ENCODE data around the gene BZW1.
"Not testable (repeated sequence)": the region's sequence is repeated elsewhere in the genome, so short reads cannot be mapped to it uniquely, and the experiment has no call there.

BZW1 gene

DNA sequence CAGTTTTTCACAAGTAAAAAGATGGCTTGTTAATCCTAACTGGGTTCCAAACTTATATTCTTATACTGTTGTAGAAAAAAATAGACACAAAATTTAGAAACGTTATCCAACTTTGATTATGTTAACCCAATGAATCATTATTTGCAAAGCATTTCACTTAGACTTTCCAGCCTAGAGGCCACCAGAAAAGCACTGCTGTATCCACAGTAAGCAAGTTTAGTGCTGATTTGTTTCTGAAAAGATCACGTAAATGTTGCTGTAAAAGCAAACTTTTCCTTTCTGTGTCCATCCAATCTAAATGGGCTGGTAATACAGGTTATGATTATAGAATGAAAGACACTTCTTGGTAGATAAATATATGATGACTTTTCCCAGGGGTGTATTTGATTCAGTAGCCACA lies 17.6 kb upstream of the BZW1 start:
- no peak for DNase-seq

DNA sequence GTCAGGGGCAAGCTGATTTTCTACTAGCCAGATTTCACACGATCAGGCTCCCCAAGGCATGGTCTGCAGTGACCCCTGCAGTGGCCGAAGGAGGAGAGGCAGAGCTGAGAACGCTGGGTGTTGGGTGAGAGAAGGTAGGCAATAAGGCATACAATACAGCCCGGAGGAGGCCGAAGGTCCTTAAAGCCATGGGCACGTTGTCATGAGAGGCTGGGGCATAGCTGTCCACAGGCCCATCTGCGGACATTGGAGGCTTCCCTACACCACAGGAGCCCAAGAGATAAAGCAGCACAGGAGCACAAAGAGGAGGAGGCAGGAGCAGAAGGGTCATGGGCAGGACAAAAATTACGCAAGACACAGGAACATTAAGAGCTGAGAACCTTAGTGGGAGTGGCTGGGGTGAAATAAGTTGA lies 16.7 kb upstream of the BZW1 start:
- DNase-seq: no peak

DNA sequence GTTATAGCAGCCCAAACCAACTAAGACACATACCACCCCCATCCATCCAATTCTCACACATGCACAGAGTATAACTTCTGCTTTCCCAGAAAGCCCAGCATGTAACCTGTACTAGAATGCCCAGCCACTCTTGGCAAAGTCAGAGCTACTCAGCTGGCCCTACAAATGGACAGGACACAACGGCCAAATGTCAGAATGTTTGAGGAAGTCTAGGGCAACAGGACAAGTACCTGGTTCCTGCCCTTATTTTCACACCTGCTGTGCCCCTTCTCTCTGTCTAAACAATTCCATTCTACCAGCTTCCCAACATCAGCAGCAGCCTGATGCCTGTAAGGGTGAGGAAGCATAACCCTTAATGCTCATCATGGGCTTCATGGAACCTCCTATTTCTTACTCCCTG lies 15.1 kb upstream of the BZW1 start:
- DNase-seq: no peak

DNA sequence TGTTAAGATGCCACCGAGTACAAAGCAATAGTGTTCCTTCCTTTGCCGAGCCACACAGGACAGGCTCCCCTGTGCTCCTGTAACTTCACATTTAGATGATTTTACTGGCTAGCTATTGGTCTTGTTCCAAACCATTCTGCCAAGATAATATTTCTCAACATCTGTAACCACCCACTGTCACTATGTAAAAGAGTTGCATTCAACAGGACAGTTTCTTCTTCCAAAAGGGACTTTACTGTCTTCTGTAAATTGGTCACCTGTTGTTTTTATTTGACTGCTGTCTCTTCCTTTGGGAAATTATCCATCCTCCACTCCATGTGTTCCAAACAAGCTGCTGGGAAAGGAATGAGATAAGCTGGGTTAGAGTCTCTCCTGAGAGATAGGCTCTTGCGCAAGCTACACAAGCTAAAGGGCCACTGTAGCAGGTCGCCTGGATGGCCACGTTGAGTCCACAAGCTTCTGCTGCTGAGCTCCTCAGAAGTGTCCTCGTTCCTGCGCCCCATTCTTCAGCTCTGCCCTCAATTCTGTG lies 14.4 kb upstream of the BZW1 start:
- no peak for DNase-seq

DNA sequence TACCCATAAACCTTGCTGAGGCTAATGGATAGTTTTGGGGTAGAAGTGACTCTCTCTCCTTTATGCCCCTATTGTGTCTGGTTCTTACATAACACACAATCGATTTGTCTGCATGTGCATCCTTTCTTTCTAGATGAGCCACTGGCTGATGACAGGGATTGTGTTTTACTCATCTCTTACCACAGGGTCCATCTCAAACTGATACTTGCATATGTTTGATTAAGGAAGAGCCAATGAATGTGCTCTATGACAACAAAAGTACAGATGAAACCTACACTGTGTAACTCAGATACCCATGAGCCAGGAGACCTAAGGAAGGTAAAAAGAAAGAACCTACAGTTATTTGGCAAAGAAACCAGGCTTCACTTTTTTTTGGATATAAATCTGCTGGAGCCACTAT lies 13.2 kb upstream of the BZW1 start:
- DNase-seq: no peak

DNA sequence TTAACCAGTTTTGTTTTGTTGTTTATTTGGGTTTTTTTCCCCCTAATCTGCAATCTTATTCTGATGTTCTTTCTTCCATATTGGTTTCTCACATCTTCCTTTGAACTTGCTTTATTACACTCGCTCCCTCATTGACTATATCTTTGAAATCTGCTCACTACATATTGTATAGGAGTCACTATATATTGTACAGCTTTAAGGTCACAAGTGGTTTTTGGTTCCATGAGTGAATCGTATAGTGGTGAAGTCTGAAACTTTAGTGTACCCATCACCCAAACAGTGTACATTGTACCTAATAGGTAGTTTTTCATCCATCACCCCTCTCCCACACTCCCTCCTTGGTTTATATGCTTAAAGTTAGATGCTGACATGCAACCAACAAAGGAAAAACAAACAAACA lies 11.3 kb upstream of the BZW1 start:
- DNase-seq: no peak

DNA sequence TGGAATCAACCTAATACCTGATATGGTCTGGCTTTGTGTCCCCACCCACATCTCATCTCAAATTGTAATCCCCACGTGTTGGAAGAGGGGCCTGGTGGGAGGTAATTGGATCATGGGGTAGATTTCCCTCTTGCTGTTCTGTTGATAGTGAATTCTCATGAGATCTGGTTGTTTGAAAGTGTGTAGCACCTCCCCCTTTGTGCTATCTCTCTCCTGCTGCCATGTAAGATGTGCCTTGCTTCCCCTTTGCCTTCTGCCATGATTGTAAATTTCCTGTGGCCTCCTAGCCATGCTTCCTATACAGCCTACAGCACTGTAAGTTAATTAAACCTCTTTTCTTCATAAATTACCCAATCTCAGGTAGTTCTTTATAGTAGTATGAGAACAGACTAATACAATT lies 10.3 kb upstream of the BZW1 start:
- DNase-seq: not testable (repeated sequence)

DNA sequence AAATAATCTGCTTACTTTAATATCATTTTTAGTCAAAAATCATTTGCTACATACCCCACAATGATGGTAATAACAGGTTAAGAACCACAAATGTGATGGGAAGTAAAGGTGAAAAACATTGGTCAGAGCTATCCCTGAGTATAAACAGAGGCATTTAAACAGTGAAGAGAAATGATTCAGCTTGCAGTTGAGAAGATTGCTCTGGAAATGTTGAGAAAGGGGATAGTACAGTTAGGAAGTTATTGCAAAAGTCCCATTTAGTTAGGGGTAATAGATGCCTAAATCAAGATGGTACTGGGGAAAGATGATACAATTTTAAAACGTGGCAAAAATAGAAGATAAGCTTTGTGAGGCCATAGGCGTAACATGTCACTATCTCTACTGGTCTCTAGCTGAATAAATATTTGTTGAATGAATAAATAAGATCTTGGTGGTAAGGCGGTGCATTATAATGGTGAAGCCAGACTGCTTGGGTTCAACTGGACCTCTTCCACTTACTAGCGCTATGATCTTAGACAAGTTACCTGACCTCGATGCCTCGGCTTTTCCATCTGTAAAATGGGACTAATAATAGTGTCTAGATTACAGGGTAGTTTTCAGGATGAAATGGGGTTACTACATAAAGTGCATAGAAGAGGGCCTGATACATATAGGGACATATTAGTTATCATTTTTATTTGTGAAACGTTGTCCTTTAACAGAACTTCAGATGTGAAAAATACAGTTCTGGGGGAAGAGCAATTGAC lies 2.0 kb upstream of the BZW1 start:
- no peak for DNase-seq

DNA sequence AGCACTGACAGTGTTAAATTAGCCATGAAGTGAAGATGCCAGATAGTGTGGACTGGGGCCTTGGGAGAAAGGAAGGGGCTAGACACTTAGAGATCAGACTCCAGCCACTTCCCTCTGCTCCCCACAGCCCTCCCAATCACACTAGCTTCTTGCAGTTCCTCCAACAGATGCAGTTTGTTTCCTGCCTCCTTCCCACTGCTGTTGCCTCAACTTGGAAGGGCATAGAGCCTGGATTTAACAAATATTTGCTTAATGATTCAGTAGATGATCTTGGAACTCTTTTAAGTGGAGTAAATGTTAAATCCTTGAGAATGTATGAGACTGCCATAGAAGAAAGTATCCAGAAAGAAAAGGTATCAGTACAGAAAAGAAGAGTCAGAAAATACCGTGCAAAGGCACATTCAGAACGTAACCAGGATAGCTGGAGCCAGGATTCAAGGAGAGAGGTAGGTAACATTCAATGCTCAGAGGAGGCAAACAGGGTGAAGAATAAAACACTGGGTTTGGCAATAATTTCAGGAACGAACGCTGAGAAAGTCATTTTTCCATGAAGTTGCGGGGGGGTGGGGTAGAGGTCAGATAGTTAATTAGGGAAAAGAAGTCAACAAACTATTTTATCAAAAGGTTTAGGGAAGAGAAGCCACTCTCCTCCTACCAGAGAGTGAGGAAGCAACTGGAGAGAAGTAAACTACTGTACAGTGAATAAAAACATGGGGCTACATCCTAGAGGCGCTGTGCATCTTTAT lies 1.3 kb upstream of the BZW1 start:
- DNase-seq: no peak

DNA sequence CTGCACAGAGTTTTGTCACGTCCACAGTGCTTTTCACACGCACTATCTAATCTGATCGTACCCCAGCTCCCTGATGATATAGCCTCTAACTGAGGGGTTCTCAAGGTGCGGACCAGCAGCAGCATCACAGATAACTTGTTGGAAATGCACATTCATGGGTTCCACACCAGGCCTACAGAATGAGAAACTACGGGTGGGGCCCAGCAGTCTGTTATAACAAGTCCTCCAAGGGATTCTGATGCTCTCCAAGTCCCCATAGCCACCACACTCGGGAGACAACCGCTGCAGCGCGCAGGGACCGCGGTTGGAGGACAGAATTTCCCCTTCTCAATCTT lies 745 bp upstream of the BZW1 start:
- DNase-seq: no peak

DNA sequence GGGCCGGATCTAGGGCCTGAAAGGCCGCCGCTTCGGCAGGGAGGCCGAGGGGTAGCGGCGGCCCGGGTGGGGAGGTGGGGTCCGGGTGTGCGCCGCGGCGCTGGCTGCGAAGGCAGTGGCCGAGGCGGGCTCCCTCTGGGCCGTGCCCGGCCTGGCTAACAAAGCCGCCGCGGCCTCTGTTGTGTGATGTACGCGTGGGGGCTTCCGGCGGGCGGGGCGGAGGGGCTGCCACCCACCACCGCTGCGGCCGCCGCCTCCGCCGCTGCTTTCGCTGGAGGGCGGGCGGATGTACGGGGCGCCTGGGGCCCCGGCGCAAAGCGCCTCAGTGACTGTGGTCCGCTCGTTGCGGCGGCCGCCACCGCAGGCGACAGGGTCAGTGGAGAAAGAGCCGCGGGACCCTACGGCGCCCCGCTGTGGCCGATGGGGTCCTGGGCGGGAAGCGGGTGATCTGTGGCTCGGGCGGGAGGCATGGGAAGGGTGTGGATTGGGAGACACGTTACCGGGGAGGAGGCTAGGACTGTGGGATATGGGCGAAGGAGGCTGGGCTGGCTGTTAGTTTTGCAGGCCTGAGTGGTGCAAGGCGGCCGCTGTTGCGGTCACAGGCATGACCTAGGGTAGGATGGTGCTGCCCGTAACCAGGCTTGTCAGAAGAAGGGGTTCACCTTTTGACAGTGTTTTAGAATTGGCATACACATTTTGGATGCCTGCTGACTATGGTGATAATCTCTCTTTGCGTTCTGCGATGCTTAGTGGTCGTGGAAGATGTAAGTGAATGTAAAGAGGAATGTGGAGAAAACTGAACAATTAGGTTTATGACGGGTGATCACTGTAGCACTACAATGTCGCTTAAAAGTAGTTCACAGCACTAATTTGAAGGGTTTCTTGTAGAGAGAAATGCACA lies 662 bp downstream of the BZW1 start:
- DNase-seq: no peak

DNA sequence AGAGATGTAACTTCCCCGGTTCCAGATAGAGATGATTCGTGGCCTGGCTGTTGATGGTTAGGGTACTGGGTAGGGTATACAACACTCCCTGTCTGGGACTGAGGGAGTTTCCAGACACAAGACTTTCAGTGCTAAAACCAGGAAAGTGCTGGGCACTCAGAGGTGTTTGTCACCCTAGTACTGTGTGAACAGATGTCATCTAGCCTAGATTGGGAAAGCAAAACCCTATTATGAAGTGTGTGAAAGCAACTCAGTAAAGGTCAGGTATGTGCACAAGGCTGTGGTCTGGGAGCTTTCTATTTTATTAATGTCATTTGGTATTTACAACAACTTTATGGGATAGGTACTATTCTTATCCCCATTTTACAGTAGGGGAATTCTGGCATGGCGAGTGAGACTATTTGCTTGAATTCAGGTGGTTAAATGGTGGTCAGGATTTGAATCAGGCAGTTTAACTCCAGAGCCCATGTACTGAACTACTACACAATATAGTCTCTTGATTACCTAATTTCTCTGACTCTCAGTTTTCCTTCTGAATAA lies 2.6 kb downstream of the BZW1 start:
- DNase-seq: no peak

DNA sequence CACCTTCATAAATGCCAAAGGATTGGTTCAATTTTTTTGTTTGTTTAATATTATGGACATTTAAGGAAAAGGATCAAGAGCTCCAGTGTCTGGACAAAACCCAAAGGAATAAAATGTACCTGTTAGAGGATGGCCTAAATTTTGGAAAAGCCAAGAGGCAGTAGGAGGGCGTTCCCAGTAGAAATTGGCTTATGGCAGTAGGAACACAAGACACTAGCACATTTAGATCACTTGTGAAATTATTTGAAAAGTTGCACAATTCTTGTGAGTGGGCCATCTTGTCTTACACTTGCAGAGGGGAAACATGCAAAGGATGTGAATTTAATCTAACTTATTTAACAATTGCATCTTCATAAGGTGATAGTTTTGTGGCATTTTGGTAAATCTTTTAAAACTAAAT lies 3.2 kb downstream of the BZW1 start:
- no peak for DNase-seq

DNA sequence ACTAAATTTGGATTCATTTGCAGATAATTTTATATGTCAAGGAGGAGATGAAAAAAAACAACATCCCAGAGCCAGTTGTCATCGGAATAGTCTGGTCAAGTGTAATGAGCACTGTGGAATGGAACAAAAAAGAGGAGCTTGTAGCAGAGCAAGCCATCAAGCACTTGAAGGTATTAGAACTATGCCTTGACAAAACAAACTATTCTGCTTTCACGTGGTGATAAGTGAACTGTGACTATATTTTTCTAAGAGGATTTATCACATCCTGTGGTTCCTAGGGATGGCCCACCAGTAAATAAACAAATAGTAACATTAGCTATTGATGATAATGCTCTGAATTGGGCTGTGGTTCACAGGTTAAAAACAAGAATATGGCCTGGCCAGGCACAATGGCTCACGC lies 7.0 kb downstream of the BZW1 start:
- not testable (repeated sequence) for DNase-seq

DNA sequence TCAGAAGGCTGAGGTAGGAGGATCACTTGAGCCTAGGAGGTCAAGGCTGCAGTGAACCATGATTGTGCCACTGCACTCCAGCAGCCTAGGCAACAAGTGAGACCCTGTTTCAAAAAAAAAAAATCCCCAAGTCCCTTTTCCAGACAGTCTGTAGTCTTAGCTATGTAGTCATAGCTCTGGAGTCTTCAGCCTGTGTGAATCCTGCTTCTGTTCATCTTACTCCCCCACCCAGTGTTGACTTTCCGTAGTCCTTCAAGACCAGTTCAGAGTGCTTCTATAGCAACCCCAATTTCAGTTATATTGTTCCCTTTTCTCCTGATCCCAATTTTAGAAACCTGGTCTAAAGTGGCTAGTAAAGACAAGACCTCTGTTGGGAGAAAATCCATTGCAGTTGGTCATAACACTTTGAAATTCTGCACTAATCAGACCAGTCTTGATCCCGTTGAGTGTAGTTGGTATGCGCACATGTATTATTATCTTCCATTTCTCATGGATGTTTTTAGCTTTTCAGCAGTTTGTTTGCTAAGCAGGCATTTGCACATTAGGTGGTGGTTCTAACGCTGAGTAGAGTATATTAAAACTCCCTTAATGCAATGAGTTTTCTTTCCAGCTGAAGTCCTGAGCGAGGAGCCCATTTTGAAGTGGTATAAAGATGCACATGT lies 9.0 kb downstream of the BZW1 start:
- no peak for DNase-seq

DNA sequence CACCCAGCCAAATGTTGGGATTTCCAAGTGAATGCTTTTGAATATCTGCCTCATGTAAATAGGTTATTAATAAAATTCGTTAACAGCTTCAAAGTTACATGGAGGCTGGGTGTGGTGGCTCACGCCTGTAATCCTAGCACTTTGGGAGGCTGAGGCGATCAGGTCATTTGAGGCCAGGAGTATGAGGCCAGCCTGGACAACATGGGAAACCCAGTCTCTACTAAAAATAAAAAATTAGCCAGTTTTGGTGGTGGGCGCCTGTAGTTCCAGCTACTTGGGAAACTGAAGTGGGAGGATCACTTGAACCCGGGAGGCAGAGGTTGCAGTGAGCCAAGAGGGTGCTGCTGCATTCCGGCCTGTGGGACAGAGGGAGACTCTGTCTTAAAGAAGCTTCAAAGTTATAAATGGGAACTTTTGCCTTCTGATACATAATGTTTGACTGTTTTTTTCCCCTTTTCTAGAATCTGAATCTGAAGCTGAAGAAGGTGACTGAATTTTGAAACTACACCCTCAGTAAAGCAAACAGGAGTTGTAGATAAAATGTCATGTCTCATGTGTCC lies 10.1 kb downstream of the BZW1 start:
- no peak for DNase-seq

DNA sequence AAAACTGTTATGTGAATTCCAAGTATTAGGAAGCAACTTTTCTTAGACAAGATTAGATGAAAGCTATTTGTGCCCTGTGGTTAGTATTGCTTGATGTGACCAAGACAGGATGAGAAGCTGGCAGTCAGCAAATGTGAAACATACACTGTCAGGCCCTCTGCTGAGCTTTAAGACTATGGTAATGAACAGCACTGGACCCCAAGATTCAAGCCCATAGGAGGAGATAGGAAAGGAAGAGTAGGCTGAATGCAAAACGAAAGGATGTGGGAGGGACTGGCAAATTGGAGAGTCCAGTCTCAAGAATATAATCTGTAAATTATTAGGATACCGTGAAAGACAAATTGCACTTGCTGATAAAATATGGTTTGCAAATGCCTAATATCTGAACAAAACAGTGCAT lies 16.4 kb downstream of the BZW1 start:
- no peak for DNase-seq

DNA sequence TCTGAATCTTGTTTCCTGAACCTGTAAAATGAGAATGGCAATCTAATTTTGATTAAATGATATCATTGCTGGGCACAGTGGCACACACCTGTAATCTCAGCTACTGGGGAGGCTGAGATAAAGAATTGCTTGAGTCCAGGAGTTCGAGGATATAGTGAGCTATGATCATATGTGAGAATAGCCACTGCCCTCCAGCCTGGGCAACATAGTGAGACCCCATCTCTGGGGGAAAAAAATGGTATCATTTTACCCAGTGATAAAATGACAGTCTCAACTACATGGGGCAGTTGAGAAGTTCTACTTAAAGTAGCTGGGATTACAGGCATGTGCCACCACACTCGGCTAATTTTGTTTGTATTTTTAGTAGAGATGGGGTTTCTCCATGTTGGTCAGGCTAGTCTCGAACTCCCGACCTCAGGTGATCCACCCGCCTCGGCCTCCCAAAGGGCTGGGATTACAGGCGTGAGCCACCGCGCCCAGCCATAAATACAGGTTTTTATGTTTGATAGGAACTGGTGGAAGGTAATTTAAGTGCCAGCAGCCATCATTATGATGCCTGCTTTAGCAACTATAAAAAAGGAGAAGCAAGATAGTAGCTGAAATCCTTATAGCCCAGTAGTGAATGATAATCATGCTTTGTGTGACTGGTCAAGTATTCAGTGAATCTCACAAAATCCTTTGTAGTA lies 17.0 kb downstream of the BZW1 start:
- DNase-seq: no peak

DNA sequence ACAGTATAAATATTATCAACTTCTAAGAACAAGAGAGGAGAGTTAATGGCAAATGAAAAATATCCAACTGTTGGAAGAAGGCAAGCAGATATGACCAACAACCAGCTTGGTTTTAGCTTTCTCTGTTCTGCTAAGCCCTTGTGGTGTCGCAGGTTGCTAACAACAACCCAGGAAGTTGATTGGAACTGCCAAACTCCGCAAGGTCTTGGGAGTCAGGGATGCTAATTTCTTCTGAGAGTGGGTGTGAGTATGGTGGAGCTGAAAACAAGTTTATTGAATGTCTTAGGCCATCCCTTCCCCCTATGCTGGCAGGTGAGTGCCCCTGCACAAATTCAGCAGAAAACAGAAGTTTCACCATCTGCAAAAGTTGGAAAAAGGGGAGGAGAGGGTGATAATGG lies 17.5 kb downstream of the BZW1 start:
- DNase-seq: no peak

DNA sequence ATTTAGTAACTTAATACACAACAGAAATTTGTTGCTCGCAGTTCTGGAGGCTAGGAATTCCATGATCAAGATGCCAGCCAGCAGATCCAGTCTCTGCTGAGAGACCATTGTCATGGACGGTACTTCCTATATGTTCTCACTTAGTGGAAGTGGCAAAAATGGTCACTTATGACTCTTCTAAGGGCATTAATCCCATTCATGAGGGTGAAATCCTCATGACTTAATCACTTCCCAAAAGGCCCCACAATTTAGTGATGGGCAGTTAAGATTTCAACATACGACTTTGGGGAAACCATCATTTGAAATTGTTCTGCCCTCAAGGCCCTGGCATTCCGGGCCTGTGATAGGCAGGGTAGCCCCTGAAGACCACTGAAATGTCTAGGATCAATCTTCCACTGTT lies 23.0 kb downstream of the BZW1 start:
- DNase-seq: no peak

DNA sequence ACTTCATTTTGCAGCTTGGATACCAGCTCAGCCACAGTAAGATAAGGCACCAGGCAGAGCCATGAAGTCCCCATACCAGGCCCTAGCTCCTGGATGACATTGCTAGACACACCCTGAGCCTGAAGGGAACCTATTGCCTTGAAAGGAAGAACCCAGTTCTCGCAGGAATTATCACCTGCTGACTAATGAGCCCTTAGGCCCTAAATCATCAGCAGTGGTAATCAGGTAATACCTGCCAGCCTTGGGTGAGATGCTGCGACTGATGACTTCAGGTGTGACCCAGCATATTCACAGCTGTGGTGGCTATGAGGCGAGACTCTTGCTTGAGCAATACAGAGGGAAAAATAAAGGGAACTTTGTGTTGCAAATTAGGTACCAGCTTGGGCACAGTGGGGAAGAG lies 27.8 kb downstream of the BZW1 start:
- DNase-seq: no peak

Measured in NCI-H1417 treated with DMSO at 0.1 percent for 48 hours (cell line).